SU-DHL-6 (cell line): ENCODE data around the gene NRXN2.

Source experiments
- CTCF ChIP-seq: fragments of 200-600 bp; sonication (generic); IDR thresholded peaks from one replicate; pipeline ENCODE4 v1.5.1; 2017; ENCODE audit warnings: antibody characterized with exemption, mild to moderate bottlenecking, low read length, moderate library complexity; ENCODE audit not compliant: insufficient read depth, poor library complexity, severe bottlenecking
- EZH2phosphoT487 ChIP-seq: fragments of 200-600 bp; sonication (generic), shearing (Covaris generic); conservative IDR thresholded peaks from 2 replicates; pipeline ENCODE4 v1.6.1; 2018; ENCODE audit warnings: mild to moderate bottlenecking, antibody characterized with exemption, low read length, moderate library complexity, mixed read lengths

GRCh38 chr11:64647019-64647779, 75.8 kb downstream of the NRXN2 start:
- TF ChIP-seq CTCF (no peak), EZH2phosphoT487 (no peak)
